Uterus (tissue), 2 donors: ENCODE data around the gene TRIM28.

ENCODE experiments used
- POLR2A ChIP-seq, 2 donors: fragments of 450-650 bp; IDR thresholded peaks; one replicate each; pipeline ENCODE4 v1.6.1; 2016; ENCODE audit warnings: antibody characterized with exemption in 2 of 2, mild to moderate bottlenecking in 1 of 2, moderate library complexity in 1 of 2
- TF ChIP-seq, protein P1 (sequence below), 4 experiments: fragments of 200-600 bp in 2 of 4; fragments of 450-650 bp in 2 of 4; sonication (generic) in 2 of 4; IDR thresholded peaks; one replicate each; pipeline ENCODE4 v1.5.1; 2016 to 2019; ENCODE audit warnings: antibody characterized with exemption in 4 of 4, mild to moderate bottlenecking in 2 of 4, moderate library complexity in 1 of 4

DNA sequence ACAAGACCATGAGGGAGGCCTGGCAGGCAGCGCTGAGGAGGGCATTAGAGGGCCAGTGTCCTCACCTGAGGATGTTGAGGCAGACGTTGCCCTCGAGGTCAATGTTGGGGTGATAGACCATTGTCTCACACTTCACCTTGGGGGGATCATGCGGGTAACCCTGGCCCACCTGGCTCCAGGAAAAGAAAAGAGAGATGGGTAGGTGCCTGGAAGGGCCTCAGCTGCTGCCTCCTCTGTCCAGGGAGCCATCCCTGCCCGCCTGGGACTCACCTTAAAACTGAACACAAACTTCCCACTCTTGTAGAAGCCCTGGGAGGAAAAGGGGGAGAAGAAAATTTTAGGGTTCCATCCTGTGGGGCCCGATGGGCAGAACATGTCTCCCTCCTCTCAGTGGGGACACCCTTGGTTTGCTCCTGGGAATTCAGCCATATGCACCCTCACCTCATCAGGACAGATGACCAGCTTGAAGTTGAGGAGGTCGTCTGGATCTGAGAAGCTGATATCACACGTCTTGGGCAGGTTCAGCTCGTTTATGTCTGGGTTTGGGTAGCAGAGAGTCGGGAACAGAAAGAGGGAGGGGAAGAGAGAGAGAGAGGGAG, 12.9 kb downstream of the TRIM28 start:
- TF ChIP-seq, protein P1, sequence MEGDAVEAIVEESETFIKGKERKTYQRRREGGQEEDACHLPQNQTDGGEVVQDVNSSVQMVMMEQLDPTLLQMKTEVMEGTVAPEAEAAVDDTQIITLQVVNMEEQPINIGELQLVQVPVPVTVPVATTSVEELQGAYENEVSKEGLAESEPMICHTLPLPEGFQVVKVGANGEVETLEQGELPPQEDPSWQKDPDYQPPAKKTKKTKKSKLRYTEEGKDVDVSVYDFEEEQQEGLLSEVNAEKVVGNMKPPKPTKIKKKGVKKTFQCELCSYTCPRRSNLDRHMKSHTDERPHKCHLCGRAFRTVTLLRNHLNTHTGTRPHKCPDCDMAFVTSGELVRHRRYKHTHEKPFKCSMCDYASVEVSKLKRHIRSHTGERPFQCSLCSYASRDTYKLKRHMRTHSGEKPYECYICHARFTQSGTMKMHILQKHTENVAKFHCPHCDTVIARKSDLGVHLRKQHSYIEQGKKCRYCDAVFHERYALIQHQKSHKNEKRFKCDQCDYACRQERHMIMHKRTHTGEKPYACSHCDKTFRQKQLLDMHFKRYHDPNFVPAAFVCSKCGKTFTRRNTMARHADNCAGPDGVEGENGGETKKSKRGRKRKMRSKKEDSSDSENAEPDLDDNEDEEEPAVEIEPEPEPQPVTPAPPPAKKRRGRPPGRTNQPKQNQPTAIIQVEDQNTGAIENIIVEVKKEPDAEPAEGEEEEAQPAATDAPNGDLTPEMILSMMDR (IDR thresholded peaks at IDR 0.05), result no peak
- TF ChIP-seq POLR2A (IDR thresholded peaks at IDR 0.05), result no peak
